ENCODE data around the gene ACSF3.

Gene ACSF3

GRCh38 chr16:89101303-89102040 is 7.8 kb downstream of the ACSF3 start:
- H3K4me3 ChIP-seq (ENCODE audit: low read depth, low read length), result no peak overlapping the region
- no peak for TF ChIP-seq CTCF (IDR thresholded peaks at IDR 0.05; ENCODE audit: insufficient read depth, low read length, missing control alignments)
- no peak for DNase-seq (ENCODE audit: low read depth, low spot score)
- ChIA-PET POLR2A (no interaction called here), CTCF (no interaction called here)

GRCh38 chr16:89102041-89102471 is 8.4 kb downstream of the ACSF3 start:
- TF ChIP-seq CTCF (IDR thresholded peaks at IDR 0.05; ENCODE audit: insufficient read depth, low read length, missing control alignments), result no peak
- H3K4me3 ChIP-seq (ENCODE audit: low read depth, low read length), result no peak overlapping the region
- DNase-seq (ENCODE audit: low read depth, low spot score), result no peak
- ChIA-PET POLR2A (no interaction called here), CTCF (no interaction called here)

DNA sequence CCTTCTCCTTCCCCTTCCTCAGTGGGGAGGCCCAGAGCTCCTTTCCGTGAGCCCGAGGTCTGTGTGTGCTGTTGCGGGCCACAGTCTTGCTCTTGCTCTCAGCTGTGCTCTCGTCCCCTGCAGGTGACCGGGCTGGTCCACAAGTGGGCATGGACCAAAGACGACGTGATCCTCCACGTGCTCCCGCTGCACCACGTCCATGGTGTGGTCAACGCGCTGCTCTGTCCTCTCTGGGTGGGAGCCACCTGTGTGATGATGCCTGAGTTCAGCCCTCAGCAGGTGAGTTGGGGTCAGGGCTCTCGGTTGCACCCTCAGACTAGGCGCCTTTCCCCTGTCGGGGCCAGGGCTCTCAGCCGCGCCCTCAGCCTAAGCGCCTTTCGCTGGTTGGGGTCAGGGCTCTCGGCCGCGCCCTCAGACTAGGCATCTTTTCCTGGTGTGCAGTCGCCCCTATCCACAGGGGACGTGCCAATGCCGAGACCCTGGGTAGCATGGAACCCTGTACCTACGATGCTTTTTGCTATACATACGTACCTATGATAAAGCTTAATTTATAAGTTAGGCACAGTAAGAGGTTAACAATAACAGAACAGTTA is 8.9 kb downstream of the ACSF3 start:
- ChIA-PET POLR2A (no interaction called here), CTCF (no interaction called here)
- DNase-seq (ENCODE audit: low read depth, low spot score), result no peak
- H3K4me3 ChIP-seq (ENCODE audit: low read depth, low read length), result no peak overlapping the region
- TF ChIP-seq CTCF (IDR thresholded peaks at IDR 0.05; ENCODE audit: insufficient read depth, low read length, missing control alignments), result no peak

- POLR2A ChIA-PET, result no interaction called here
- CTCF ChIA-PET, result no interaction called here
Observed at GRCh38 chr16:89103156-89103555, 9.5 kb downstream of the ACSF3 start.

DNA sequence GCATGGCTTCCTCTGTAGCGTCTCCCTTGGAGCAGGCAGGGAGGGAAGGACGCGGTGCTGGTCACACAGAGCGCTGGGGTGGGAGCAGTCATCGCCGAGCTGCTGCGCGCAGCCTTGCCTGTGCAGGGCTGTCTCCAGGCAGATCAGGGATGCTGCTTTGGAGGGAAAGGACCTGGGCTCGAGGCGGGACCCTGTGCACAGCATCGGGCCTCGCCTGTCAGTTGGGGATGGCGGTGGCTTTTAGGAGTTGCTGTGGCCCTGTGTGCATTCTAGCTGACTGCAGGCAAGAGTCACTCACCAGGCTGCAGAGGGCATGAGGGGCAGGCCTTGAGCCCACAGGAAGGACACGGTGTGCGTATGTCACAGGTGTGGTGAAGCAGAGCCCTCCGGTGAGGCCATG is 10.1 kb downstream of the ACSF3 start:
- no peak for DNase-seq (ENCODE audit: low read depth, low spot score)
- H3K4me3 ChIP-seq (ENCODE audit: low read depth, low read length), result no peak overlapping the region
- TF ChIP-seq CTCF (IDR thresholded peaks at IDR 0.05; ENCODE audit: insufficient read depth, low read length, missing control alignments), result no peak
- POLR2A ChIA-PET, result no interaction called here
- CTCF ChIA-PET, result no interaction called here

More at GRCh38 chr16:89103156-89103555, 9.5 kb downstream of the ACSF3 start:
- H3K4me3 ChIP-seq (ENCODE audit: low read depth, low read length), result no peak overlapping the region
- no peak for DNase-seq (ENCODE audit: low read depth, low spot score)
- TF ChIP-seq CTCF (IDR thresholded peaks at IDR 0.05; ENCODE audit: insufficient read depth, low read length, missing control alignments), result no peak

GRCh38 chr16:89104303-89104702 is 10.7 kb downstream of the ACSF3 start:
- CTCF ChIA-PET, result no interaction called here
- POLR2A ChIA-PET, result interaction anchor here (1.1 kb wide), 1 partner anchor 10 kb away, joined by 3 read pairs; the partner anchor contains the start of gene ACSF3
- DNase-seq (ENCODE audit: low read depth, low spot score), result no peak
- no peak for TF ChIP-seq CTCF (IDR thresholded peaks at IDR 0.05; ENCODE audit: insufficient read depth, low read length, missing control alignments)
- H3K4me3 ChIP-seq (ENCODE audit: low read depth, low read length), result no peak overlapping the region

Measured in AG04449 (cell line).